Astrocyte (in vitro differentiated cells and primary cell): ENCODE results near the gene LMNTD2. TPM values are rescaled to one million over a fixed set of nuclear protein-coding genes. Genes with fewer than 3 reads are reported as not detected.

Experiments
- DNase-seq: peaks from one replicate; pipeline ENCODE4 v3.0.0-alpha.2; 2010; ENCODE audit warnings: low read depth
- FAIRE-seq: peaks from 2 replicates; lab custom pipeline; 2011; peaks lifted over from hg19 to GRCh38; lab: Jason Lieb, UNC
- H2AFZ ChIP-seq: 2 replicates; pipeline ENCODE4 v1.6.0; 2012; ENCODE audit warnings: low read depth, low read length, inconsistent platforms
- H3K27ac ChIP-seq: 2 replicates; pipeline ENCODE4 v1.5.1; 2011; ENCODE audit warnings: low read depth, low read length, inconsistent platforms
- H3K27me3 ChIP-seq: 2 replicates; pipeline ENCODE4 v1.6.0; 2011; ENCODE audit warnings: low read length, inconsistent platforms; ENCODE audit not compliant: insufficient read depth
- H3K36me3 ChIP-seq: 2 replicates; pipeline ENCODE4 v1.5.1; 2011; ENCODE audit warnings: low read length, inconsistent platforms; ENCODE audit not compliant: insufficient read depth
- H3K4me1 ChIP-seq: 2 replicates; pipeline ENCODE4 v1.5.1; 2011; ENCODE audit warnings: low read length, inconsistent platforms; ENCODE audit not compliant: insufficient read depth
- H3K4me2 ChIP-seq: 2 replicates; pipeline ENCODE4 v1.6.0; 2012; ENCODE audit warnings: low read length, inconsistent platforms
- H3K4me3 ChIP-seq: 2 replicates; pipeline ENCODE4 v1.5.1; 2011; ENCODE audit warnings: low read depth, mild to moderate bottlenecking, low read length, inconsistent platforms; ENCODE audit not compliant: insufficient read depth
- H3K79me2 ChIP-seq: 2 replicates; pipeline ENCODE4 v1.6.0; 2012; ENCODE audit warnings: mild to moderate bottlenecking, low read length, inconsistent platforms; ENCODE audit not compliant: insufficient read depth
- H3K9ac ChIP-seq: 2 replicates; pipeline ENCODE4 v1.6.0; 2012; ENCODE audit warnings: mild to moderate bottlenecking, low read length, inconsistent platforms
- H3K9me3 ChIP-seq: 2 replicates; pipeline ENCODE4 v1.5.1; 2012; ENCODE audit warnings: low read depth, mild to moderate bottlenecking, low read length, inconsistent platforms; ENCODE audit not compliant: insufficient read depth
- H4K20me1 ChIP-seq: 2 replicates; pipeline ENCODE4 v1.6.0; 2012; ENCODE audit warnings: low read length, inconsistent platforms; ENCODE audit not compliant: insufficient read depth
- H3K27ac Mint-ChIP-seq: one replicate; pipeline ENCODE4 v1.8.0; 2021; ENCODE audit warnings: mild to moderate bottlenecking, mixed read lengths; ENCODE audit not compliant: unreplicated experiment
- H3K27me3 Mint-ChIP-seq: one replicate; pipeline ENCODE4 v1.8.0; 2021; ENCODE audit warnings: low read depth, mixed read lengths; ENCODE audit not compliant: unreplicated experiment
- H3K36me3 Mint-ChIP-seq: one replicate; pipeline ENCODE4 v1.8.0; 2021; ENCODE audit warnings: low read depth, mixed read lengths; ENCODE audit not compliant: unreplicated experiment
- H3K4me1 Mint-ChIP-seq: one replicate; pipeline ENCODE4 v1.8.0; 2021; ENCODE audit warnings: low read depth, mixed read lengths; ENCODE audit not compliant: unreplicated experiment
- H3K4me3 Mint-ChIP-seq: one replicate; pipeline ENCODE4 v1.8.0; 2021; ENCODE audit warnings: mild to moderate bottlenecking, moderate library complexity, mixed read lengths; ENCODE audit not compliant: unreplicated experiment
- H3K9me3 Mint-ChIP-seq: one replicate; pipeline ENCODE4 v1.8.0; 2021; ENCODE audit warnings: mild to moderate bottlenecking, mixed read lengths; ENCODE audit not compliant: unreplicated experiment
- EZH2 ChIP-seq: IDR thresholded peaks from 2 replicates; pipeline ENCODE4 v1.6.1; 2012; ENCODE audit warnings: mild to moderate bottlenecking, low read length, inconsistent platforms; ENCODE audit not compliant: insufficient read depth
- total RNA-seq: library from RNA; stranded (reverse); gene quantifications from 2 replicates; pipeline ENCODE4 v1.2.1, GENCODE V29; 2021
- TF ChIP-seq, protein P1 (sequence below): IDR thresholded peaks from 2 replicates; pipeline ENCODE4 v1.5.1; 2011; ENCODE audit warnings: low read depth, mild to moderate bottlenecking, inconsistent platforms, low read length, moderate library complexity; ENCODE audit not compliant: insufficient read depth

LMNTD2 gene
- total RNA-seq, 1 donor from 2014 or later = 2.8 TPM

DNA sequence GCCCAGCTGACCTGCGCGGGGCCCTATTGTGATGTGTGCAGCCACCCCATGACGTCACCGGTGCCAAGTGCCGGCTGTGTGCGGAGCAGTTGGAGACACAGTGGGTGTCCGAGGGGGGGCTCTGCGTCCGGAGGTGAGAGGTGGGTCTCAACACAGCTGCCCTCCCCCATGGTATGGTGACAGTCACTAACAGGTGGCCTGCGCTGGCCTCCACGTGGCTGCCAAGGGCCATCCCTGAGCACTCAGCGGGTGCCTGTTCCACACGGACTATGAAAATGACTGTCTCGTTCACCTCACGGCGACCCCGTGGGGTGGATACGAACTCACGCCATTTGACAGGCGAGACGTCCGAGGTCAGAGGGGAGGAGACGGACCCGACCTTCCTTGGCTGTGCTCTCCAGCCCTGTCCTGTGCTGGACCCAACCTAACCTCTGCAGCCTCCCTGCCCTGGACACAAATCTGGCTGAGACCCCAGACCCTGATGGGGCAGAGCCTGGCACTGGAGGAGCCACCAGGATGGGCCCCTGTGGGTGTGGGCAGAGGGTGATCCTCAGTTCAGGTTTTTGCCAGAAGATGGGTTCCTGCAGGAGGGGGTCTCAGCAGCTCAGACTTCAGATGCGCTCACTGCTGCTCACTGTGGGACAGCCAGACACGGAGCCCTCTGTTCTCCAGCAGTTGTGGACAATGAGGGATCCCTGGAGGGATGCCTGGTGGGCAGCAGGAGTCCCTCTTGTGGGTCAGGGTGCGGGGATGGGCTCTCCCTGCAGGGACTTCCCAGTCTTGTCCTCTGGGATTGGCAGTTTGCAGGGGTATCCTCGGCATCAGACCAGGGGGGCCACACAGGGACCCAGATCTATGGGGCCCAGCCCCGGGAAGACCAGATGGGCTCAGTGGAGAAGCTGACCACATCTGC lies 31.5 kb downstream of the LMNTD2 start:
- Histone ChIP-seq H3K27ac (no peak overlapping the region), H2AFZ (no peak overlapping the region), H3K36me3 (peaks cover 3% of the 10 kb centered on the region), H3K9me3 (no peaks in the 10 kb centered on the region), H3K27me3 (no peaks in the 10 kb centered on the region), H3K4me3 (no peak overlapping the region), H3K4me2 (no peak overlapping the region), H4K20me1 (peaks cover 25% of the 10 kb centered on the region), H3K4me1 (peaks cover 2% of the 10 kb centered on the region), H3K79me2 (peaks cover 11% of the 10 kb centered on the region), H3K9ac (no peak overlapping the region)
- no peak for DNase-seq
- Mint-ChIP-seq H3K27me3 (no peaks in the 10 kb centered on the region), H3K27ac (no peak overlapping the region), H3K36me3 (no peaks in the 10 kb centered on the region), H3K4me3 (no peak overlapping the region), H3K9me3 (no peaks in the 10 kb centered on the region), H3K4me1 (no peaks in the 10 kb centered on the region)
- TF ChIP-seq EZH2 = no peak
- TF ChIP-seq, protein P1, sequence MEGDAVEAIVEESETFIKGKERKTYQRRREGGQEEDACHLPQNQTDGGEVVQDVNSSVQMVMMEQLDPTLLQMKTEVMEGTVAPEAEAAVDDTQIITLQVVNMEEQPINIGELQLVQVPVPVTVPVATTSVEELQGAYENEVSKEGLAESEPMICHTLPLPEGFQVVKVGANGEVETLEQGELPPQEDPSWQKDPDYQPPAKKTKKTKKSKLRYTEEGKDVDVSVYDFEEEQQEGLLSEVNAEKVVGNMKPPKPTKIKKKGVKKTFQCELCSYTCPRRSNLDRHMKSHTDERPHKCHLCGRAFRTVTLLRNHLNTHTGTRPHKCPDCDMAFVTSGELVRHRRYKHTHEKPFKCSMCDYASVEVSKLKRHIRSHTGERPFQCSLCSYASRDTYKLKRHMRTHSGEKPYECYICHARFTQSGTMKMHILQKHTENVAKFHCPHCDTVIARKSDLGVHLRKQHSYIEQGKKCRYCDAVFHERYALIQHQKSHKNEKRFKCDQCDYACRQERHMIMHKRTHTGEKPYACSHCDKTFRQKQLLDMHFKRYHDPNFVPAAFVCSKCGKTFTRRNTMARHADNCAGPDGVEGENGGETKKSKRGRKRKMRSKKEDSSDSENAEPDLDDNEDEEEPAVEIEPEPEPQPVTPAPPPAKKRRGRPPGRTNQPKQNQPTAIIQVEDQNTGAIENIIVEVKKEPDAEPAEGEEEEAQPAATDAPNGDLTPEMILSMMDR = no peak
- FAIRE-seq = no peak

DNA sequence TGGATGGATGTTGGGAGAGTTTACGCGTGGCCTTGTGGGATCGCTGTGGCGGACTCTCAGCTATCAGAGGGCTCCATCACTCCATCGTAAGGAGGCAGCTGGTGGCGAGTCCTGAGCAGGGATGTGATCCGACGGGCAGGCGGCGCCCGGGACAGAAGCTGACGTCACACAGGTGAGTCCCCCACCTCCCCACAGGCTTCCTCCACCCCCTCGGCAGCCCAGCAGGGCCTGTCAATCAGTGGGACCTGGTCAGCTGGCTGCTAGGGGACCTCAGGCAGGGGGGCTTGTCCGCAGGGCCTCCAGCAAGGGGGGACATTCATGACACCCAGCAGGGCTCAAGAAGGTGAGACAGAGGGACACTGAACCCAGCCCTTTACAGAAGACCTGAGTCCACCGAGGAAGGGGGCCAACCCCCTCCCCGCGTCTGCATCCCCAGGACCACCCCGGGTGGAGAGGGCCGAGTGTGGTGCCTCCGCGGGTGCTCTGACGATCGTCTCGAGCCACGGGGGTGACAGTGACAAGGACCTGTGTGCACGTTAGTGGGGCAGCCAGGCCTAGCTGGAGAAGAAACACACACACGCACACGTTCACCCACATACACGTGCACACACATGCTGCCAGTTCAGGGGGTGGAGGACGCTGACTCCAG lies 32.2 kb downstream of the LMNTD2 start:
- H3K4me1 Mint-ChIP-seq = no peaks in the 10 kb centered on the region
- no peak overlapping the region for H3K4me3 Mint-ChIP-seq
- peaks cover 2% of the 10 kb centered on the region for H3K36me3 Mint-ChIP-seq
- no peaks in the 10 kb centered on the region for H3K27me3 Mint-ChIP-seq
- no peak overlapping the region for H3K27ac Mint-ChIP-seq
- peaks cover 3% of the 10 kb centered on the region for H3K79me2 ChIP-seq
- H3K4me3 ChIP-seq = no peak overlapping the region
- H4K20me1 ChIP-seq = peaks cover 18% of the 10 kb centered on the region
- H2AFZ ChIP-seq = no peak overlapping the region
- TF ChIP-seq, protein P1 = no peak
- TF ChIP-seq EZH2 = no peak
- no peaks in the 10 kb centered on the region for H3K9me3 ChIP-seq
- FAIRE-seq (no peak), DNase-seq (no peak)
- H3K4me1 ChIP-seq = no peaks in the 10 kb centered on the region
- H3K36me3 ChIP-seq = peaks cover 3% of the 10 kb centered on the region
- H3K9me3 Mint-ChIP-seq = no peaks in the 10 kb centered on the region
- H3K27ac ChIP-seq = no peak overlapping the region
- no peak overlapping the region for H3K9ac ChIP-seq
- no peak overlapping the region for H3K4me2 ChIP-seq
- H3K27me3 ChIP-seq = no peaks in the 10 kb centered on the region
